ENCODE measurements around the gene MAMDC4. TPM values are rescaled to one million over a fixed set of nuclear protein-coding genes. Genes with fewer than 3 reads are reported as not detected.
"Not testable (repeated sequence)": the region's sequence is repeated elsewhere in the genome, so short reads cannot be mapped to it uniquely, and the experiment has no call there.

MAMDC4 gene
- polyA plus RNA-seq, 1 donor (not counting 4 experiments of a cell fraction or from before 2014, with no cell fraction given) = 0.49 TPM

DNA sequence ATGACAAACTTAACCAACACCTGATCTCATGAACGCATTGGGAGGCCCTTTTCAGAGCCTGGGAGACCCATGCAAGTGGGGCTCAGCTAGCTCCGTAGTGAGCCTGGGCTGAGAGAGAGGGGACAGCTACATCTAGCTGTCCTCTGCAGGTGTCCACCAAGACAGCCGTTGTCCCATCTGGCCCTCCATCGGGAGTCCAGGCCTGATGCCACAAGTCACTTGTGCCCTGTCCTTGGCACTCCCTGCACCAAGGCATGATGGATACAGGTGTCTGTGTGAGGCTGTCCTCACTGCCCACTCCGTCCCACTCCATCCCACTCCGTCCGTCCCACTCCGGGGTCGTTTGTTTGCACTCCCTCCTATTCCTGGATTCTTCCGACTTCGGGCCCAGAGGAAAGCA is 16.5 kb downstream of the MAMDC4 start:
- no peak overlapping the region for H3K9ac ChIP-seq (ENCODE audit: control insufficient read depth, extremely low read depth, insufficient read depth, low read length)
- DNase-seq (ENCODE audit: low read depth, low spot score) = no peak
- no peak overlapping the region for H3K27ac ChIP-seq (ENCODE audit: control insufficient read depth, insufficient read depth, low read length)
- H3K4me1 ChIP-seq (ENCODE audit: control insufficient read depth, extremely low read depth, insufficient read depth, low read length) = peaks cover 2% of the 10 kb centered on the region
- no peaks in the 10 kb centered on the region for H3K9me1 ChIP-seq (ENCODE audit: control insufficient read depth, extremely low read depth, insufficient read depth, low read length)
- TF ChIP-seq, protein P1, sequence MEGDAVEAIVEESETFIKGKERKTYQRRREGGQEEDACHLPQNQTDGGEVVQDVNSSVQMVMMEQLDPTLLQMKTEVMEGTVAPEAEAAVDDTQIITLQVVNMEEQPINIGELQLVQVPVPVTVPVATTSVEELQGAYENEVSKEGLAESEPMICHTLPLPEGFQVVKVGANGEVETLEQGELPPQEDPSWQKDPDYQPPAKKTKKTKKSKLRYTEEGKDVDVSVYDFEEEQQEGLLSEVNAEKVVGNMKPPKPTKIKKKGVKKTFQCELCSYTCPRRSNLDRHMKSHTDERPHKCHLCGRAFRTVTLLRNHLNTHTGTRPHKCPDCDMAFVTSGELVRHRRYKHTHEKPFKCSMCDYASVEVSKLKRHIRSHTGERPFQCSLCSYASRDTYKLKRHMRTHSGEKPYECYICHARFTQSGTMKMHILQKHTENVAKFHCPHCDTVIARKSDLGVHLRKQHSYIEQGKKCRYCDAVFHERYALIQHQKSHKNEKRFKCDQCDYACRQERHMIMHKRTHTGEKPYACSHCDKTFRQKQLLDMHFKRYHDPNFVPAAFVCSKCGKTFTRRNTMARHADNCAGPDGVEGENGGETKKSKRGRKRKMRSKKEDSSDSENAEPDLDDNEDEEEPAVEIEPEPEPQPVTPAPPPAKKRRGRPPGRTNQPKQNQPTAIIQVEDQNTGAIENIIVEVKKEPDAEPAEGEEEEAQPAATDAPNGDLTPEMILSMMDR (optimal IDR thresholded peaks at IDR 0.05 in 1 of 3, IDR thresholded peaks at IDR 0.05 in 1 of 3, conservative IDR thresholded peaks at IDR 0.05 in 1 of 3; ENCODE audit: extremely low read depth in 1 of 3, insufficient read depth in 2 of 3, low read length in 3 of 3) = no peak
- TF ChIP-seq EZH2 (IDR thresholded peaks at IDR 0.05; ENCODE audit: low read length) = no peak
- H2AFZ ChIP-seq (ENCODE audit: control insufficient read depth, low read length) = no peak overlapping the region
- peaks cover 3% of the 10 kb centered on the region for H4K20me1 ChIP-seq (ENCODE audit: control insufficient read depth, extremely low read depth, insufficient read depth, low read length)
- H3K9me3 ChIP-seq (ENCODE audit: control insufficient read depth, low read depth, low read length) = no peaks in the 10 kb centered on the region
- peaks cover 3 to 4% of the 10 kb centered on the region in 2 experiments for H3K36me3 ChIP-seq (ENCODE audit: control insufficient read depth in 2 of 2, extremely low read depth in 1 of 2, insufficient read depth in 2 of 2, low read length in 2 of 2)
- no peak overlapping the region for H3K4me3 ChIP-seq (ENCODE audit: control insufficient read depth in 2 of 3, extremely low read depth in 1 of 3, insufficient read depth in 2 of 3, low read depth in 1 of 3, low read length in 3 of 3)
- H3K4me2 ChIP-seq (ENCODE audit: control insufficient read depth, extremely low read depth, insufficient read depth, low read depth, low read length) = no peak overlapping the region
- dilution Hi-C loops (cut with MboI; ENCODE audit: extremely low pct_ligation_motif_present, low sequenced_read_pairs) = no loop called here
- no peak for FAIRE-seq
- no peaks in the 10 kb centered on the region for H3K27me3 ChIP-seq (ENCODE audit: control insufficient read depth, extremely low read depth, insufficient read depth, low read length)
- peaks cover 19% of the 10 kb centered on the region for H3K79me2 ChIP-seq (ENCODE audit: control insufficient read depth, insufficient read depth, low read length)

DNA sequence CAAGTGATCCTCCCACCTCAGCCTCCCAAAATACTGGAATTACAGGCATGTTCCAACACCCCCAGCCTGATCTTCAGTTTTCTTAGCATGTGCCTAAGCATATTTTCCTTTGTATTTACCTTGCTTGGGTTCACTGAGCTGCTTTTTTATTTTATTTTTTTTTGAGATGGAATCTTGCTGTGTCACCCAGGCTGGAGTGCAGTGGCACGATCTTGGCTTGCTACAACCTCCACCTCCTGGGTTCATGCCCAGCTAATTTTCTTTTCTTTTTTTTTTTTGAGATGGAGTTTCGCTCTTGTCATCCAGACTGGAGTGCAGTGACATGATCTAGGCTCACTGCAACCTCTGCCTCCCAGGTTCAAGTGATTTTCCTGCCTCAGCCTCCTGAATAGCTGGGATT is 17.5 kb downstream of the MAMDC4 start:
- H3K27me3 ChIP-seq (ENCODE audit: control insufficient read depth, extremely low read depth, insufficient read depth, low read length); FAIRE-seq; DNase-seq (ENCODE audit: low read depth, low spot score): not testable (repeated sequence)

DNA sequence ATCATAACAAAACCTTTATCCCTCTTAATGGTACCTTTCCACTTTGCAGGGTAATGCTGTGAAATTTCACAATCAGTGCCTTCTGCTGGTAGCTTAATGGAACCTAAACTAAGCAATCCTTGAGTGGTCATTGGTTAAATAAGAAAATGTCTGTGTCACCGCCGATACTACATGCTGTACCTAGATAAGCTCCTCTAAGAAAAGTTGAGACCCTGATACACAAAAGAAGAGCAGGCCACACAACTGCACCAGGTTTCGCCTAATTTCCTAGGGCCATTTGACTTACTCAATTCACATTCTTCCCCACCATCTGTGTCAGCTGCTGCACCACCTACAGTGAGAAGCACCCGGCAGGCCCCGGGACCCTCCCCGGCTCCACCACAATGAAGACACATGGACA is 23.0 kb downstream of the MAMDC4 start:
- DNase-seq (ENCODE audit: low read depth, low spot score) (no peak), FAIRE-seq (no peak)
- no peaks in the 10 kb centered on the region for H4K20me1 ChIP-seq (ENCODE audit: control insufficient read depth, extremely low read depth, insufficient read depth, low read length)
- no peaks in the 10 kb centered on the region for H3K9me1 ChIP-seq (ENCODE audit: control insufficient read depth, extremely low read depth, insufficient read depth, low read length)
- no peak overlapping the region for H2AFZ ChIP-seq (ENCODE audit: control insufficient read depth, low read length)
- H3K27ac ChIP-seq (ENCODE audit: control insufficient read depth, insufficient read depth, low read length) = no peak overlapping the region
- H3K9ac ChIP-seq (ENCODE audit: control insufficient read depth, extremely low read depth, insufficient read depth, low read length) = no peak overlapping the region
- no peak overlapping the region for H3K4me3 ChIP-seq (ENCODE audit: control insufficient read depth in 2 of 3, extremely low read depth in 1 of 3, insufficient read depth in 2 of 3, low read depth in 1 of 3, low read length in 3 of 3)
- H3K36me3 ChIP-seq (ENCODE audit: control insufficient read depth in 2 of 2, extremely low read depth in 1 of 2, insufficient read depth in 2 of 2, low read length in 2 of 2) = no peaks in the 10 kb centered on the region
- H3K79me2 ChIP-seq (ENCODE audit: control insufficient read depth, insufficient read depth, low read length) = no peaks in the 10 kb centered on the region
- H3K27me3 ChIP-seq (ENCODE audit: control insufficient read depth, extremely low read depth, insufficient read depth, low read length) = no peaks in the 10 kb centered on the region
- no peak overlapping the region for H3K4me2 ChIP-seq (ENCODE audit: control insufficient read depth, extremely low read depth, insufficient read depth, low read depth, low read length)
- dilution Hi-C loops (cut with MboI; ENCODE audit: extremely low pct_ligation_motif_present, low sequenced_read_pairs) = no loop called here
- TF ChIP-seq, protein P1 (optimal IDR thresholded peaks at IDR 0.05 in 1 of 3, IDR thresholded peaks at IDR 0.05 in 1 of 3, conservative IDR thresholded peaks at IDR 0.05 in 1 of 3; ENCODE audit: extremely low read depth in 1 of 3, insufficient read depth in 2 of 3, low read length in 3 of 3) = no peak
- TF ChIP-seq EZH2 (IDR thresholded peaks at IDR 0.05; ENCODE audit: low read length) = no peak
- H3K9me3 ChIP-seq (ENCODE audit: control insufficient read depth, low read depth, low read length) = no peaks in the 10 kb centered on the region
- H3K4me1 ChIP-seq (ENCODE audit: control insufficient read depth, extremely low read depth, insufficient read depth, low read length) = no peaks in the 10 kb centered on the region

More for the DNA sequence above, 17.5 kb downstream of the MAMDC4 start:
- peaks cover 14% of the 10 kb centered on the region for H3K79me2 ChIP-seq (ENCODE audit: control insufficient read depth, insufficient read depth, low read length)
- H3K27ac ChIP-seq (ENCODE audit: control insufficient read depth, insufficient read depth, low read length); dilution Hi-C loops (cut with MboI; ENCODE audit: extremely low pct_ligation_motif_present, low sequenced_read_pairs); H3K4me2 ChIP-seq (ENCODE audit: control insufficient read depth, extremely low read depth, insufficient read depth, low read depth, low read length); H3K9me1 ChIP-seq (ENCODE audit: control insufficient read depth, extremely low read depth, insufficient read depth, low read length); H3K9me3 ChIP-seq (ENCODE audit: control insufficient read depth, low read depth, low read length); H2AFZ ChIP-seq (ENCODE audit: control insufficient read depth, low read length); H4K20me1 ChIP-seq (ENCODE audit: control insufficient read depth, extremely low read depth, insufficient read depth, low read length); H3K4me3 ChIP-seq (ENCODE audit: control insufficient read depth in 2 of 3, extremely low read depth in 1 of 3, insufficient read depth in 2 of 3, low read depth in 1 of 3, low read length in 3 of 3); H3K36me3 ChIP-seq (ENCODE audit: control insufficient read depth in 2 of 2, extremely low read depth in 1 of 2, insufficient read depth in 2 of 2, low read length in 2 of 2); H3K4me1 ChIP-seq (ENCODE audit: control insufficient read depth, extremely low read depth, insufficient read depth, low read length); H3K9ac ChIP-seq (ENCODE audit: control insufficient read depth, extremely low read depth, insufficient read depth, low read length): not testable (repeated sequence)

Measured in keratinocyte (primary cell).